GM21786 (cell line): ENCODE measurements around the gene DUS1L.

Experiments used
- ATAC-seq: cut with Tn5 transposase; IDR thresholded peaks from one replicate; pipeline ENCODE4 v1.9.1; 2021; ENCODE audit not compliant: unreplicated experiment

Gene DUS1L

GRCh38 chr17:82101301-82101715 is 35.7 kb upstream of the DUS1L start:
- ATAC-seq: no peak

- ATAC-seq: no peak
Measured at GRCh38 chr17:82100502-82101298, 35.1 kb upstream of the DUS1L start.

- peak; percentile 11 for ATAC-seq
Measured at GRCh38 chr17:82098939-82099763, 33.5 kb upstream of the DUS1L start.

- ATAC-seq: peak; percentile 70
Measured at GRCh38 chr17:82098169-82098938, 32.8 kb upstream of the DUS1L start, which contains the start of gene FASN. TSS of gene FASN (minus strand) at chr17:82098236. CDS start at chr17:82096445, 1,791 bp downstream.

- ATAC-seq: no peak
Measured at GRCh38 chr17:82097919-82098168, 32.2 kb upstream of the DUS1L start.

- ATAC-seq: no peak
Measured at GRCh38 chr17:82097184-82097918, 31.7 kb upstream of the DUS1L start.

- ATAC-seq: no peak
Measured at GRCh38 chr17:82096709-82097183, 31.1 kb upstream of the DUS1L start.

GRCh38 chr17:82095777-82096708 is 30.4 kb upstream of the DUS1L start:
- no peak for ATAC-seq

- ATAC-seq: no peak
Measured at GRCh38 chr17:82094931-82095776, 29.6 kb upstream of the DUS1L start.

GRCh38 chr17:82092995-82093751 is 27.6 kb upstream of the DUS1L start:
- no peak for ATAC-seq

GRCh38 chr17:82092628-82092994 is 27.0 kb upstream of the DUS1L start:
- ATAC-seq: no peak

- no peak for ATAC-seq
Measured at GRCh38 chr17:82092094-82092586, 26.5 kb upstream of the DUS1L start.

- ATAC-seq: no peak
Measured at GRCh38 chr17:82091264-82092066, 25.9 kb upstream of the DUS1L start.

- ATAC-seq: no peak
Measured at GRCh38 chr17:82090549-82091263, 25.1 kb upstream of the DUS1L start.

GRCh38 chr17:82089723-82090548 is 24.3 kb upstream of the DUS1L start:
- no peak for ATAC-seq
